A549 (cell line): ENCODE measurements around the gene TNNI3K.

Experiments
- BHLHE40 ChIP-seq: IDR thresholded peaks from 2 replicates; pipeline ENCODE4 v1.6.1; 2012; ENCODE audit warnings: low read depth, low read length, inconsistent platforms
- CHD2 ChIP-seq: fragments of 150-350 bp; IDR thresholded peaks from 2 replicates; pipeline ENCODE4 v1.6.1; 2014; ENCODE audit warnings: low read length; ENCODE audit not compliant: partially characterized antibody
- CTCF ChIP-seq: fragments of >200 bp; sonication (Bioruptor Twin); formaldehyde crosslinking; IDR thresholded peaks from 3 replicates; pipeline ENCODE4 v1.5.1; 2016
- EHF ChIP-seq: fragments of 250-450 bp; sonication (Bioruptor Pico); IDR thresholded peaks from 2 replicates; pipeline ENCODE4 v1.5.0; 2020; ENCODE audit warnings: mild to moderate bottlenecking
- EP300 ChIP-seq, 2 experiments: fragments of >200 bp; sonication (Bioruptor Twin); formaldehyde crosslinking; IDR thresholded peaks; 2 replicates in 1 of 2; 3 replicates in 1 of 2; pipeline ENCODE4 v1.6.1; 2016 to 2017
- HMGXB4 ChIP-seq: fragments of 250-450 bp; sonication (Bioruptor Pico); IDR thresholded peaks from 2 replicates; pipeline ENCODE4 v1.5.0; 2021; ENCODE audit warnings: mild to moderate bottlenecking, moderate library complexity, borderline replicate concordance
- KDM1A ChIP-seq: fragments of 200-600 bp; sonication (generic); IDR thresholded peaks from 2 replicates; pipeline ENCODE4 v1.6.1; 2016; ENCODE audit warnings: low read depth, mild to moderate bottlenecking
- MAX ChIP-seq: IDR thresholded peaks from 2 replicates; pipeline ENCODE4 v1.6.1; 2012
- MAZ ChIP-seq: fragments of 150-350 bp; IDR thresholded peaks from 2 replicates; pipeline ENCODE4 v1.6.1; 2014; ENCODE audit warnings: antibody characterized with exemption, low read depth, low read length, borderline replicate concordance
- POLR2A ChIP-seq: IDR thresholded peaks from 2 replicates; pipeline ENCODE4 v1.6.1; 2012; ENCODE audit warnings: mild to moderate bottlenecking, low read length
- RAD21 ChIP-seq, 2 experiments: fragments of >200 bp in 1 of 2; sonication (Bioruptor Twin) in 1 of 2; formaldehyde crosslinking in 1 of 2; IDR thresholded peaks in 1 of 2; conservative IDR thresholded peaks in 1 of 2; 2 replicates in 1 of 2; 3 replicates in 1 of 2; pipeline ENCODE4 v1.6.1; 2012 to 2018; ENCODE audit warnings: inconsistent platforms in 1 of 2
- RFX5 ChIP-seq: fragments of 450-650 bp; IDR thresholded peaks from 2 replicates; pipeline ENCODE4 v1.7.1; 2014; ENCODE audit warnings: antibody characterized with exemption, mild to moderate bottlenecking, moderate library complexity
- RNF2 ChIP-seq: fragments of 200-600 bp; sonication (generic); IDR thresholded peaks from 2 replicates; pipeline ENCODE4 v1.6.1; 2016; ENCODE audit warnings: low read depth, mild to moderate bottlenecking, antibody characterized with exemption, moderate library complexity, borderline replicate concordance
- SREBF2 ChIP-seq: fragments of 450-650 bp; IDR thresholded peaks from 2 replicates; pipeline ENCODE4 v1.6.1; 2014; ENCODE audit warnings: mild to moderate bottlenecking, moderate library complexity

- TF ChIP-seq CHD2, result no peak
- no peak for TF ChIP-seq CTCF
- no peak for TF ChIP-seq RNF2
- no peak for TF ChIP-seq EHF (CRISPR knock-in tag)
- TF ChIP-seq POLR2A, result no peak
- no peak for TF ChIP-seq KDM1A
- no peak for TF ChIP-seq HMGXB4
- TF ChIP-seq SREBF2, result no peak
- no peak for TF ChIP-seq RAD21 (conservative IDR thresholded peaks at IDR 0.05 in 1 of 2, IDR thresholded peaks at IDR 0.05 in 1 of 2)
- no peak for TF ChIP-seq BHLHE40
- TF ChIP-seq MAX, result no peak
- no peak for TF ChIP-seq RFX5
- no peak for TF ChIP-seq EP300 (IDR thresholded peaks at IDR 0.05)
- no peak for TF ChIP-seq MAZ
Measured at GRCh38 chr1:74392186-74392585, 157.0 kb downstream of the TNNI3K start.
